ENCODE data around the gene JMJD8. TPM values are rescaled to one million over a fixed set of nuclear protein-coding genes. Genes with fewer than 3 reads are reported as not detected.
A peak's percentile ranks its signal among the peaks of the same experiment; 100 is the strongest.

JMJD8 gene
- total and polyA plus RNA-seq, 10 of the 15 experiments (the other 5 are each of a cell fraction or from before 2014, with no cell fraction given) = 1.00 to 50.4 (median 30.7) TPM

GRCh38 chr16:711548-712320 is 27.6 kb upstream of the JMJD8 start:
- no peak overlapping the region for H3K27ac ChIP-seq (ENCODE audit: control insufficient read depth, insufficient read depth)
- ChIA-PET SMC1A (ENCODE audit: uncharacterized antibody, unreplicated experiment) (interaction anchor here (0.7 to 2.1 kb wide), 7 partner anchors 9 to 392 kb away, joined by 3 to 12 read pairs (median 3); partner anchors contain the start of genes ANTKMT, CCDC78, CHTF18 and RPUSD1), POLR2A (no interaction called here), RAD21 (ENCODE audit: unreplicated experiment) (interaction anchor here (0.6 to 1.5 kb wide), 7 partner anchors 13 to 1158 kb away, joined by 3 to 10 read pairs (median 3); partner anchors contain the start of genes CHTF18 and RPUSD1), CTCF (interaction anchor here (0.5 to 2.2 kb wide), 19 partner anchors 8 to 392 kb away, joined by 3 to 32 read pairs (median 4); partner anchors contain the start of genes CCDC78, CHTF18, CIAO3 and HAGHL)
- DNase-seq (ENCODE audit: low read depth, low spot score) (no peak), FAIRE-seq (peak; percentile 95), ATAC-seq (peak; percentile 88)
- intact Hi-C loops (cut with micrococcal nuclease; ENCODE audit: unreplicated experiment) = loop anchor here (1.0 to 2.0 kb wide), 2 partner anchors 74 to 391 kb away; no protein-coding TSS in a partner anchor
- no peaks in the 10 kb centered on the region for H3K9me3 ChIP-seq (replicated peaks; ENCODE audit: control insufficient read depth, insufficient read depth, low read length)
- no peak overlapping the region for H3K4me3 ChIP-seq
- H3K36me3 ChIP-seq (ENCODE audit: control insufficient read depth in 2 of 2, insufficient read depth in 2 of 2, low read length in 1 of 2) = no peaks in the 10 kb centered on the region
- H4K20me1 ChIP-seq (ENCODE audit: control insufficient read depth, insufficient read depth) = 0 out of 2 replicates have a peak, but pooled peaks cover 2% of the 10 kb centered on the region
- H3K9ac ChIP-seq (ENCODE audit: control insufficient read depth, insufficient read depth, low read length) = no peak overlapping the region
- no peak overlapping the region for H3K4me2 ChIP-seq (ENCODE audit: control insufficient read depth, insufficient read depth)
- in situ Hi-C loops (cut with MboI) = loop anchor here (5.0 kb wide), 1 partner anchor 76 kb away; the partner anchor contains the start of genes CHTF18 and RPUSD1
- WGBS (ENCODE audit: insufficient coverage, insufficient replicate concordance, low lambda C conversion rate, missing lambda C conversion rate) = 8% methylated on average over 25 of the region's 25 CpGs
- BruUV-seq (replicated peaks) = no TSS peak
- no peaks in the 10 kb centered on the region for H3K79me2 ChIP-seq (ENCODE audit: control insufficient read depth, insufficient read depth, low read length)
- H3K27me3 ChIP-seq (replicated peaks in 1 of 2; ENCODE audit: control insufficient read depth in 2 of 2, insufficient read depth in 2 of 2, low read length in 1 of 2) = no peaks in the 10 kb centered on the region; a peak in 2 of 4 replicates
- H2AFZ ChIP-seq (ENCODE audit: control insufficient read depth, low read depth, low read length) = no peak overlapping the region
- H3K4me1 ChIP-seq (ENCODE audit: control insufficient read depth, insufficient read depth, low read length) = no peaks in the 10 kb centered on the region
- TF ChIP-seq CHD4 (IDR thresholded peaks at IDR 0.05) (no peak), BHLHE40 (IDR thresholded peaks at IDR 0.05; ENCODE audit: borderline replicate concordance in 1 of 2, low read depth in 2 of 2, low read length in 1 of 2) (peak; percentile 31 to 56; a peak in 3 of 4 replicates), RELB (IDR thresholded peaks at IDR 0.05; ENCODE audit: low read depth) (no peak), SP1 (IDR thresholded peaks at IDR 0.05; ENCODE audit: low read depth, low read length) (peak; percentile 10), PAX8 (IDR thresholded peaks at IDR 0.05) (no peak), YY1 (IDR thresholded peaks at IDR 0.05; ENCODE audit: low read depth, low read length) (peak; percentile 80), IRF5 (IDR thresholded peaks at IDR 0.05; ENCODE audit: borderline replicate concordance) (no peak), MAX (IDR thresholded peaks at IDR 0.05; ENCODE audit: low read depth, low read length) (no peak), RAD21 (IDR thresholded peaks at IDR 0.05; ENCODE audit: insufficient read depth, low read depth, low read length) (peak; percentile 89), TCF3 (IDR thresholded peaks at IDR 0.05; ENCODE audit: borderline replicate concordance, insufficient read depth, low read depth, low read length) (0 out of 2 replicates have a peak, but pooled peaks have one; percentile 22), LARP7 (IDR thresholded peaks at IDR 0.05) (peak; percentile 27; the same call in 1 of the 2 replicates), YBX1 (IDR thresholded peaks at IDR 0.05) (no peak), E2F8 (IDR thresholded peaks at IDR 0.05; ENCODE audit: low read depth, partially characterized antibody) (no peak), CTCF (IDR thresholded peaks at IDR 0.05 in 2 of 3, conservative IDR thresholded peaks at IDR 0.05 in 1 of 3; ENCODE audit: control insufficient read depth in 2 of 3, extremely low read depth in 1 of 3, insufficient read depth in 1 of 3, low read depth in 3 of 3, low read length in 3 of 3) (peak; percentile 79 to 98 (median 95))
